Measurements from ENCODE around the gene TMUB1. TPM values are rescaled to one million over a fixed set of nuclear protein-coding genes. Genes with fewer than 3 reads are reported as not detected.

The TMUB1 gene
- total and polyA plus RNA-seq, 9 of the 15 experiments (the other 6 are each of a cell fraction or from before 2014, with no cell fraction given) = 0.14 to 241 (median 74.1) TPM

DNA sequence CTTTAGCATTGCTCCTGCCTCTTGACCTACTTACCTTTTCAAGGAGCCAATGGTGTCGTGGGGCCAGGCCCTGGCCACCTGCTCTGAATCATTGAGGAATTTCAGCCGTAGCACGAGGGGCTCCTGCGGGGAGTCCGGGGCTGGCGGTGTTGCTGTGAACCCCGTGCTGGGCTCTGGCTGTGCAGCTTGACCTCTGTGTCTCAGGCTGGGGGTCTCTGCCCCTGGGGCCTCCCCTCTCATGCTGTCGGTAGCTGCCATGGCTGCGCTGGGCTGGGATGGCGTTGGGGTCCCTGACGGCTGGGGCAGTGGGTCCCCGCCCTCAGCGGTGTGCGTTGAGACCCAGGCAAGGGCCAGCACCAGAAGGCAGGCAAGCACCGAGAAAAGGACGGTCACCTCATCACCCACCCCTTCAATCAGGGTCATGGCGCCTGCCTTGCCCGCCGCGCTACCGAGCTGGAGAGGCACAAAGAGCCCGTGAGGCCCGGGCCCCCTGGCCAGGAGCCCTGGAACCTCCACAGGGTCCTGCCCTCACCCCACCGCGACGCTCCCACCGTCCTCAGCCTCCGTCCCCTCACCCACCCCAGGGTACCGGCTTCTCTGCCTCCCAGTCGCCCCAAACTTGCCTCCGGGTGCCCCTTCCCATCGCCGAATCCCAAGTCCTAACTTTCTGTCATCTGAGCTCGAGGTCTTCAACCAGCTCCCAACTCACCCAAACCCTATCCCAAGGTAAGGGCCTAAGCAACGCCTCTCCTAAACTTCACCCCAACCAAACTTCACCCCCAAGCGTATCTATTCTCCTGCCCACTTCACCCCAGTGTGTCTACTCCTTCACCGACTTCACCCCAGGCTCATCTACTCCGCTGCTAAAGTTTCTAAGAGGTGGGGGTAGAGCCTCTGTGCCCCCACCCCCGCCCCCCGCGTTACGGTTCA, 887 bp downstream of the TMUB1 start (continued):
- TF ChIP-seq PRMT5 (CRISPR knock-in tag; IDR thresholded peaks at IDR 0.05) = no peak
- TF ChIP-seq ZBTB7A (IDR thresholded peaks at IDR 0.05; ENCODE audit: borderline replicate concordance, control insufficient read depth, low read depth, low read length) = no peak; the same call in 1 of the 2 replicates
- TF ChIP-seq ZNF830 (CRISPR knock-in tag; IDR thresholded peaks at IDR 0.05) = no peak
- no peak for TF ChIP-seq KAT2B (IDR thresholded peaks at IDR 0.05; ENCODE audit: low read depth, low read length)
- no peak for TF ChIP-seq SMARCC2 (IDR thresholded peaks at IDR 0.05; ENCODE audit: low read depth)
- peak; percentile 51; the same call in 1 of the 2 replicates for TF ChIP-seq ARID1B (IDR thresholded peaks at IDR 0.05)
- TF ChIP-seq, protein P1, sequence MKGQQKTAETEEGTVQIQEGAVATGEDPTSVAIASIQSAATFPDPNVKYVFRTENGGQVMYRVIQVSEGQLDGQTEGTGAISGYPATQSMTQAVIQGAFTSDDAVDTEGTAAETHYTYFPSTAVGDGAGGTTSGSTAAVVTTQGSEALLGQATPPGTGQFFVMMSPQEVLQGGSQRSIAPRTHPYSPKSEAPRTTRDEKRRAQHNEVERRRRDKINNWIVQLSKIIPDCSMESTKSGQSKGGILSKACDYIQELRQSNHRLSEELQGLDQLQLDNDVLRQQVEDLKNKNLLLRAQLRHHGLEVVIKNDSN (CRISPR knock-in tag; IDR thresholded peaks at IDR 0.05) = no peak
- TF ChIP-seq, protein P2, sequence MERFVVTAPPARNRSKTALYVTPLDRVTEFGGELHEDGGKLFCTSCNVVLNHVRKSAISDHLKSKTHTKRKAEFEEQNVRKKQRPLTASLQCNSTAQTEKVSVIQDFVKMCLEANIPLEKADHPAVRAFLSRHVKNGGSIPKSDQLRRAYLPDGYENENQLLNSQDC (CRISPR knock-in tag; IDR thresholded peaks at IDR 0.05) = 0 out of 2 replicates have a peak, but pooled peaks have one; percentile 10
- no peak for TF ChIP-seq MCM7 (IDR thresholded peaks at IDR 0.05)
- TF ChIP-seq MBD2 (IDR thresholded peaks at IDR 0.05; ENCODE audit: borderline replicate concordance, low read depth) = no peak; the same call in 1 of the 2 replicates
- TF ChIP-seq, protein P3, sequence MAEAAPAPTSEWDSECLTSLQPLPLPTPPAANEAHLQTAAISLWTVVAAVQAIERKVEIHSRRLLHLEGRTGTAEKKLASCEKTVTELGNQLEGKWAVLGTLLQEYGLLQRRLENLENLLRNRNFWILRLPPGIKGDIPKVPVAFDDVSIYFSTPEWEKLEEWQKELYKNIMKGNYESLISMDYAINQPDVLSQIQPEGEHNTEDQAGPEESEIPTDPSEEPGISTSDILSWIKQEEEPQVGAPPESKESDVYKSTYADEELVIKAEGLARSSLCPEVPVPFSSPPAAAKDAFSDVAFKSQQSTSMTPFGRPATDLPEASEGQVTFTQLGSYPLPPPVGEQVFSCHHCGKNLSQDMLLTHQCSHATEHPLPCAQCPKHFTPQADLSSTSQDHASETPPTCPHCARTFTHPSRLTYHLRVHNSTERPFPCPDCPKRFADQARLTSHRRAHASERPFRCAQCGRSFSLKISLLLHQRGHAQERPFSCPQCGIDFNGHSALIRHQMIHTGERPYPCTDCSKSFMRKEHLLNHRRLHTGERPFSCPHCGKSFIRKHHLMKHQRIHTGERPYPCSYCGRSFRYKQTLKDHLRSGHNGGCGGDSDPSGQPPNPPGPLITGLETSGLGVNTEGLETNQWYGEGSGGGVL (CRISPR knock-in tag; IDR thresholded peaks at IDR 0.05) = no peak
- no peak for TF ChIP-seq MYBL2 (IDR thresholded peaks at IDR 0.05; ENCODE audit: low read depth)
- TF ChIP-seq MYBL2 (CRISPR knock-in tag; IDR thresholded peaks at IDR 0.05; ENCODE audit: borderline replicate concordance) = no peak
- no peak for TF ChIP-seq NFIX (CRISPR knock-in tag; IDR thresholded peaks at IDR 0.05; ENCODE audit: low read depth)
- TF ChIP-seq LEF1 (IDR thresholded peaks at IDR 0.05) = no peak
- TF ChIP-seq ZNF384 (IDR thresholded peaks at IDR 0.05; ENCODE audit: low read depth, low read length) = no peak
- no peak for TF ChIP-seq KAT7 (CRISPR knock-in tag; IDR thresholded peaks at IDR 0.05; ENCODE audit: borderline replicate concordance)
- no peak for TF ChIP-seq MEF2D (tag; conservative IDR thresholded peaks at IDR 0.05; ENCODE audit: low read depth)
- no peak for TF ChIP-seq ZBTB1 (CRISPR knock-in tag; IDR thresholded peaks at IDR 0.05; ENCODE audit: borderline replicate concordance, low read depth)
- no peak for TF ChIP-seq RFX7 (CRISPR knock-in tag; IDR thresholded peaks at IDR 0.05)
- TF ChIP-seq MEF2A (IDR thresholded peaks at IDR 0.05; ENCODE audit: control insufficient read depth, low read depth, low read length) = no peak
- TF ChIP-seq CSDE1 (IDR thresholded peaks at IDR 0.05) = 0 out of 4 replicates have a peak, but pooled peaks of 1 of the 2 experiments have one; percentile 70
- no peak for TF ChIP-seq ZNF561 (CRISPR knock-in tag; conservative IDR thresholded peaks at IDR 0.05)
- TF ChIP-seq, protein P4, sequence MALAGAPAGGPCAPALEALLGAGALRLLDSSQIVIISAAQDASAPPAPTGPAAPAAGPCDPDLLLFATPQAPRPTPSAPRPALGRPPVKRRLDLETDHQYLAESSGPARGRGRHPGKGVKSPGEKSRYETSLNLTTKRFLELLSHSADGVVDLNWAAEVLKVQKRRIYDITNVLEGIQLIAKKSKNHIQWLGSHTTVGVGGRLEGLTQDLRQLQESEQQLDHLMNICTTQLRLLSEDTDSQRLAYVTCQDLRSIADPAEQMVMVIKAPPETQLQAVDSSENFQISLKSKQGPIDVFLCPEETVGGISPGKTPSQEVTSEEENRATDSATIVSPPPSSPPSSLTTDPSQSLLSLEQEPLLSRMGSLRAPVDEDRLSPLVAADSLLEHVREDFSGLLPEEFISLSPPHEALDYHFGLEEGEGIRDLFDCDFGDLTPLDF (CRISPR knock-in tag; IDR thresholded peaks at IDR 0.05) = peak; percentile 54; the same call in 1 of the 2 replicates
- no peak for TF ChIP-seq ZNF263 (CRISPR knock-in tag; IDR thresholded peaks at IDR 0.05; ENCODE audit: borderline replicate concordance)
- peak; percentile 67 for TF ChIP-seq SMARCA4 (IDR thresholded peaks at IDR 0.05)

All from K562 (cell line).